SK-N-SH (cell line): ENCODE data around the gene SORBS1. TPM values are rescaled to one million over a fixed set of nuclear protein-coding genes. Genes with fewer than 3 reads are reported as not detected.

Source experiments
- CTCF ChIA-PET: fragments of 300-600, 350-600 bp; formaldehyde crosslinking; extraction: SDS; loops from one replicate; lab custom pipeline; 2021; lab: Yijun Ruan, JAX
- POLR2A ChIA-PET: fragments of 350-600 bp; sonication (Branson Sonifier 250); formaldehyde crosslinking; extraction: SDS; loops from one replicate; lab custom pipeline; 2020; ENCODE audit warnings: antibody characterized with exemption, inconsistent platforms; lab: Yijun Ruan, JAX
- DNase-seq: peaks from one replicate; pipeline ENCODE4 v3.0.0; 2012
- H2AFZ ChIP-seq: fragments of 200-600 bp; sonication (generic); 2 replicates; pipeline ENCODE4 v1.8.1; 2016; ENCODE audit warnings: antibody characterized with exemption, mild to moderate bottlenecking, low read depth
- H3F3A ChIP-seq: fragments of 200-600 bp; sonication (generic); replicated peaks from 2 replicates; pipeline ENCODE3; 2016; ENCODE audit warnings: antibody characterized with exemption, mild to moderate bottlenecking; ENCODE audit not compliant: insufficient read depth
- H3K27ac ChIP-seq, 2 experiments: fragments of 200-500 bp in 1 of 2; fragments of 200-600 bp in 1 of 2; sonication (Bioruptor generic) in 1 of 2; sonication (generic), shearing (Covaris generic) in 1 of 2; 2 replicates each; pipeline versions ENCODE4 v1.5.1 to v1.6.1; 2014 to 2016; ENCODE audit warnings: low read depth in 2 of 2, inconsistent platforms in 1 of 2, low read length in 1 of 2, mild to moderate bottlenecking in 1 of 2, mixed read lengths in 1 of 2
- H3K27me3 ChIP-seq: fragments of 200-600 bp; sonication (generic), shearing (Covaris generic); 2 replicates; pipeline ENCODE4 v1.6.1; 2016; ENCODE audit warnings: mixed run types; ENCODE audit not compliant: insufficient read depth
- H3K36me3 ChIP-seq, 2 experiments: fragments of 200-500 bp in 1 of 2; fragments of 200-600 bp in 1 of 2; sonication (Bioruptor generic) in 1 of 2; sonication (generic) in 1 of 2; replicated peaks in 1 of 2; 2 replicates each; pipeline versions ENCODE3 to v1.5.1; 2014 to 2016; ENCODE audit warnings: low read length in 1 of 2, mild to moderate bottlenecking in 1 of 2; ENCODE audit not compliant: insufficient read depth in 2 of 2, control insufficient read depth in 1 of 2
- H3K4me1 ChIP-seq, 2 experiments: fragments of 200-500 bp in 1 of 2; fragments of 200-600 bp in 1 of 2; sonication (Bioruptor generic) in 1 of 2; sonication (generic), shearing (Covaris generic) in 1 of 2; 2 replicates each; pipeline versions ENCODE4 v1.5.1 to v1.6.1; 2014 to 2016; ENCODE audit warnings: low read depth in 1 of 2, low read length in 1 of 2, mixed run types in 1 of 2; ENCODE audit not compliant: insufficient read depth in 2 of 2, control insufficient read depth in 1 of 2
- H3K4me2 ChIP-seq: fragments of 200-600 bp; sonication (generic), shearing (Covaris generic); 2 replicates; pipeline ENCODE4 v1.6.1; 2017; ENCODE audit warnings: mixed run types
- H3K4me3 ChIP-seq, 2 experiments: fragments of 200-500 bp in 1 of 2; fragments of 200-600 bp in 1 of 2; sonication (Bioruptor generic) in 1 of 2; sonication (generic), shearing (Covaris generic) in 1 of 2; 2 replicates each; pipeline versions ENCODE4 v1.5.1 to v1.8.1; 2014 to 2016; ENCODE audit warnings: low read depth in 2 of 2, inconsistent platforms in 1 of 2, low read length in 1 of 2, mild to moderate bottlenecking in 1 of 2, mixed read lengths in 1 of 2, moderate library complexity in 1 of 2
- H3K79me2 ChIP-seq: fragments of 200-600 bp; sonication (generic); 2 replicates; pipeline ENCODE4 v1.8.1; 2017; ENCODE audit warnings: mild to moderate bottlenecking; ENCODE audit not compliant: insufficient read depth
- H3K9ac ChIP-seq: fragments of 200-600 bp; sonication (generic); 2 replicates; pipeline ENCODE4 v1.6.1; 2017; ENCODE audit warnings: mixed run types
- H3K9me2 ChIP-seq: fragments of 200-600 bp; sonication (generic); 2 replicates; pipeline ENCODE4 v1.6.1; 2017; ENCODE audit warnings: mixed run types
- H3K9me3 ChIP-seq: fragments of 200-600 bp; sonication (generic); 2 replicates; pipeline ENCODE4 v1.6.1; 2017; ENCODE audit warnings: mixed run types, mild to moderate bottlenecking, moderate library complexity
- H4K20me1 ChIP-seq: fragments of 200-600 bp; sonication (generic); 2 replicates; pipeline ENCODE4 v1.6.1; 2017; ENCODE audit warnings: mild to moderate bottlenecking, mixed run types; ENCODE audit not compliant: insufficient read depth
- CHD2 ChIP-seq: fragments of 150-350 bp; IDR thresholded peaks from 2 replicates; pipeline ENCODE4 v1.6.1; 2018; ENCODE audit warnings: low read length; ENCODE audit not compliant: partially characterized antibody
- EP300 ChIP-seq, 2 experiments: IDR thresholded peaks; 2 replicates each; pipeline versions ENCODE4 v1.4.0 to v1.6.1; 2012; ENCODE audit warnings: borderline replicate concordance in 1 of 2, low read depth in 1 of 2, low read length in 1 of 2
- EZH2phosphoT487 ChIP-seq: fragments of 200-600 bp; sonication (generic); IDR thresholded peaks from 2 replicates; pipeline ENCODE4 v1.6.1; 2017; ENCODE audit warnings: low read depth, mixed run types, mild to moderate bottlenecking, antibody characterized with exemption, moderate library complexity, borderline replicate concordance
- FOSL2 ChIP-seq: IDR thresholded peaks from 2 replicates; pipeline ENCODE4 v1.4.0; 2012; ENCODE audit warnings: low read depth, mild to moderate bottlenecking, moderate library complexity, borderline replicate concordance
- FOXM1 ChIP-seq: IDR thresholded peaks from 2 replicates; pipeline ENCODE4 v1.4.0; 2012; ENCODE audit warnings: low read depth, mild to moderate bottlenecking
- GATA2 ChIP-seq: sonication (generic); formaldehyde crosslinking; IDR thresholded peaks from 2 replicates; pipeline ENCODE4 v1.5.0; 2020; ENCODE audit warnings: mild to moderate bottlenecking, missing genetic modification reagents
- JUND ChIP-seq: IDR thresholded peaks from 2 replicates; pipeline ENCODE4 v1.4.0; 2012
- NRF1 ChIP-seq: IDR thresholded peaks from 2 replicates; pipeline ENCODE4 v1.6.1; 2012; ENCODE audit warnings: low read depth, mild to moderate bottlenecking, low read length
- RFX5 ChIP-seq: IDR thresholded peaks from 2 replicates; pipeline ENCODE4 v1.6.1; 2012; ENCODE audit warnings: mild to moderate bottlenecking, improper control_type of control experiment, low read length
- RXRA ChIP-seq: IDR thresholded peaks from 2 replicates; pipeline ENCODE4 v1.4.0; 2012; ENCODE audit warnings: low read depth, mild to moderate bottlenecking, borderline replicate concordance
- SIN3A ChIP-seq: IDR thresholded peaks from 2 replicates; pipeline ENCODE4 v1.6.1; 2012; ENCODE audit warnings: low read depth, mild to moderate bottlenecking, low read length, moderate library complexity, borderline replicate concordance
- YY1 ChIP-seq: IDR thresholded peaks from 2 replicates; pipeline ENCODE4 v1.4.0; 2012; ENCODE audit warnings: low read depth, mild to moderate bottlenecking
- WGBS: methylation state at CpG from one replicate; pipeline ENCODE4 v1.1.6; 2017; ENCODE audit warnings: low lambda C conversion rate; 5-methylcytosine and 5-hydroxymethylcytosine counted together
- polyA plus RNA-seq, 3 experiments: library from polyadenylated mRNA; depleted of rRNA; stranded (reverse); fragments of >200 nt; gene quantifications; 2 replicates each; pipeline ENCODE4 v1.2.3, GENCODE V29; 2012
- TF ChIP-seq, protein P1 (sequence below): fragments of 150-350 bp; IDR thresholded peaks from 2 replicates; pipeline ENCODE4 v1.6.1; 2017; ENCODE audit warnings: antibody characterized with exemption, low read length, low read depth, borderline replicate concordance
- TF ChIP-seq, protein P2 (sequence below): IDR thresholded peaks from 2 replicates; pipeline ENCODE4 v1.4.0; 2012; ENCODE audit warnings: low read depth

SORBS1 gene
- polyA plus RNA-seq, 1 of the 3 experiments (the other 2 are of a cell fraction): 0.36 TPM

DNA sequence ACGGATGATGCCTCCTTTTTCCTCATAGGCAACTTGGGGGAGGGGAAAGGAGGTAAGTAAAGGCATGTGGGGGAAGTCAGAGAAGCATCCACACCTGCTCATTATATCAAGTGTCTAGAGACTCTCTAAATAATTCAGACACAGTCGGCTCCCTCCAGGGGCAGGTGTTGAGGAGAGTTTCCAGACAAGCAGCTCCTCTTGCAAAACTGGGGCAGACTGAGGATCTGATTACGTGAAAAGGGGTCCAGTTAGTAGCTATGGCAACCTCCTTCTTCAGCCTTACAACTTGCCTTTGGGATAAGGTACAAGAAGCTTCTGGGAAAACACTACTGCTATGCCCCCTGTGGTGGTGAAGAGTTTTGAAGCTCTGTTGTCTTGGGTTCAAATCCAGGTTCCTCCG is 39.0 kb upstream of the SORBS1 start:
- H3K9me2 ChIP-seq: no peaks in the 10 kb centered on the region
- H3K27ac ChIP-seq: no peak overlapping the region
- POLR2A ChIA-PET: no interaction called here
- H3K36me3 ChIP-seq: peaks cover 0 to 3% of the 10 kb centered on the region in 2 experiments
- no peak for DNase-seq
- no peaks in the 10 kb centered on the region for H4K20me1 ChIP-seq
- H2AFZ ChIP-seq: no peak overlapping the region
- H3K4me3 ChIP-seq: no peak overlapping the region
- H3K27me3 ChIP-seq: no peaks in the 10 kb centered on the region
- H3K79me2 ChIP-seq: no peaks in the 10 kb centered on the region
- WGBS: 79% methylated on average over 4 of the region's 4 CpGs
- no peak overlapping the region for H3K4me2 ChIP-seq
- H3K4me1 ChIP-seq: no peaks in the 10 kb centered on the region
- H3K9ac ChIP-seq: no peak overlapping the region
- H3K9me3 ChIP-seq: no peaks in the 10 kb centered on the region
- H3F3A ChIP-seq: no peaks in the 10 kb centered on the region
- CTCF ChIA-PET: interaction anchor here (0.6 to 12.9 kb wide), 15 partner anchors 9 to 357 kb away, joined by 3 to 214 read pairs (median 4); no protein-coding TSS in a partner anchor
- TF ChIP-seq NRF1: no peak
- no peak for TF ChIP-seq GATA2 (CRISPR knock-in tag)
- no peak for TF ChIP-seq JUND
- TF ChIP-seq SIN3A: no peak
- TF ChIP-seq, protein P1, sequence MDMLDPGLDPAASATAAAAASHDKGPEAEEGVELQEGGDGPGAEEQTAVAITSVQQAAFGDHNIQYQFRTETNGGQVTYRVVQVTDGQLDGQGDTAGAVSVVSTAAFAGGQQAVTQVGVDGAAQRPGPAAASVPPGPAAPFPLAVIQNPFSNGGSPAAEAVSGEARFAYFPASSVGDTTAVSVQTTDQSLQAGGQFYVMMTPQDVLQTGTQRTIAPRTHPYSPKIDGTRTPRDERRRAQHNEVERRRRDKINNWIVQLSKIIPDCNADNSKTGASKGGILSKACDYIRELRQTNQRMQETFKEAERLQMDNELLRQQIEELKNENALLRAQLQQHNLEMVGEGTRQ: no peak
- TF ChIP-seq EP300 (IDR thresholded peaks at IDR 0.05; ENCODE audit: borderline replicate concordance in 1 of 2, low read depth in 1 of 2, low read length in 1 of 2): no peak
- TF ChIP-seq RFX5: no peak
- no peak for TF ChIP-seq CHD2
- TF ChIP-seq YY1: no peak
- no peak for TF ChIP-seq FOXM1
- TF ChIP-seq RXRA: no peak
- TF ChIP-seq, protein P2, sequence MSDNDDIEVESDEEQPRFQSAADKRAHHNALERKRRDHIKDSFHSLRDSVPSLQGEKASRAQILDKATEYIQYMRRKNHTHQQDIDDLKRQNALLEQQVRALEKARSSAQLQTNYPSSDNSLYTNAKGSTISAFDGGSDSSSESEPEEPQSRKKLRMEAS: no peak

DNA sequence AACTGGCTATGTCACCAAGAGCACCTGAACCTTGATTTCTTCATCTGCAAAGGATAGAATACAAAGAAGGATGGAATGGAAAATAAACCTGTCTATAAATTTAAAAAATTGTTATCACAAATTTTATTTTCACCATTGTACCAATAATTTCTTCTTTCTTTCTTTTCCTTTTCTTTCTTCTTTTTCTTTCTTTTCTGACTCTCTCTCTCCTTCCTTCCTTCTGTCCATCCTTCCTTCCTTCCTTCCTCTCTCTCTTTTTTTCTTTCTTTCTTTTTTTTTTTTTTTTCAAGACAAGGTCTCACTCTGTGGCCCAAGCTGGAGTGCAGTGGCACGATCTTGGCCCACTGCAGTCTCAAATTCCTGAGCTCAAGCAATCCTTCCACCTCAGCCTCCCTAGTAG is 36.6 kb upstream of the SORBS1 start:
- no peaks in the 10 kb centered on the region for H3K79me2 ChIP-seq
- H3K9me3 ChIP-seq: no peaks in the 10 kb centered on the region
- ChIA-PET POLR2A (interaction anchor here (0.6 kb wide), 1 partner anchor 405 kb away, joined by 3 read pairs; no protein-coding TSS in a partner anchor), CTCF (interaction anchor here (0.6 to 12.9 kb wide), 5 partner anchors 153 to 354 kb away, joined by 3 to 214 read pairs (median 33); no protein-coding TSS in a partner anchor)
- H3K9ac ChIP-seq: no peak overlapping the region
- WGBS: 53% methylated on average over 1 of the region's 1 CpG
- no peaks in the 10 kb centered on the region for H3K4me1 ChIP-seq
- H3F3A ChIP-seq: no peaks in the 10 kb centered on the region
- no peaks in the 10 kb centered on the region for H3K9me2 ChIP-seq
- H3K4me3 ChIP-seq: no peak overlapping the region
- H3K27ac ChIP-seq: no peak overlapping the region
- TF ChIP-seq EZH2phosphoT487 (no peak), RXRA (no peak), JUND (no peak), FOSL2 (no peak), SIN3A (no peak)
- TF ChIP-seq, protein P1: no peak
- no peak overlapping the region for H3K4me2 ChIP-seq
- no peak overlapping the region for H2AFZ ChIP-seq
- no peaks in the 10 kb centered on the region for H3K36me3 ChIP-seq
- DNase-seq: no peak
- no peaks in the 10 kb centered on the region for H4K20me1 ChIP-seq
- no peaks in the 10 kb centered on the region for H3K27me3 ChIP-seq
